ENCODE data around the gene ERP44.

The ERP44 gene

GRCh38 chr9:99936947-99937587, 161.7 kb downstream of the ERP44 start:
- DNase-seq (ENCODE audit: low spot score), result no peak

GRCh38 chr9:99931155-99931840, 167.5 kb downstream of the ERP44 start:
- DNase-seq (ENCODE audit: low spot score), result no peak

DNA sequence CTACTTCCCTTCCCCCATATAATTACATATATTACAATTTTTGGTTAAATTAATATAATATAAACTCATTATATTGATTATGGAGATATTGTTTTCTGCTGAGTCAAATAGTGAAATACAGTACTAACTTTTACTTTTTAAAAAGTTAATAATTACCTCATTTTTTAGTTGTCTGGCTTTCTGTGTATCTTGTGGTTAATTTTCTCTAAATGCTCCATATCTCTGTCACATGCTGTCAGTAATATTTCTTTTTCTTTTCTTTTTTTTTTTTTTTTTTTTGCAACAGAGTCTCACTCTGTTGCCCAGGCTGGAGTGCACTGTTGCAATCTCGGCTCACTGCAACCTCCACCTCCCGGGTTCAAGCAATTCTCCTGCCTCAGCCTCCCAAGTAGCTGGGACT, 169.1 kb downstream of the ERP44 start:
- no peak for DNase-seq (ENCODE audit: low spot score)

Measured in Ammon's horn (tissue), 1 donor.